Endothelial cell of hepatic sinusoid (primary cell): Measurements from ENCODE around the gene PCCA.
"Not testable (repeated sequence)": the region's sequence is repeated elsewhere in the genome, so short reads cannot be mapped to it uniquely, and the experiment has no call there.

ENCODE experiments used
- in situ Hi-C: cut with HindIII; loops from 2 replicates; pipeline ENCODE4 v1.10.0; 2017; ENCODE audit warnings: low sequenced_read_pairs

Gene PCCA

DNA sequence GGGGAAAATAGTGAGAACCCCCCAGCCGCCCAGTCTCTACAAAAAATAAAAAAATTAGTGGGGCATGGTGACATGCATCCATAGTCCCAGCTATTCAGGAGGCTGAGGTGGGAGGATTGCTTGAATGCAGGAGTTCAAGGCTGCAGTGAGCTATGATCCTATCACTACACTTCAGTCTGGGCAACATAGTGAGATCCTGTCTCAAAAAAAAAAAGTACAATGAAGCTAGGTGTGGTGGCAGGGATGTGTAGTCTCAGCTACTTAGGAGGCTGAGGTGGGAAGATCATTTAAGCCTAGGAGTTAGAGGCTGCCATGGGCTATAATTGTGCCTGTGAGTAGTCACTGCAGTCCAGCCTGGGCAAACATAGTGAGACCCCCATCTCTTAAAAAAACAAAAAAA, 8.9 kb downstream of the PCCA start:
- in situ Hi-C loops = no loop called here

DNA sequence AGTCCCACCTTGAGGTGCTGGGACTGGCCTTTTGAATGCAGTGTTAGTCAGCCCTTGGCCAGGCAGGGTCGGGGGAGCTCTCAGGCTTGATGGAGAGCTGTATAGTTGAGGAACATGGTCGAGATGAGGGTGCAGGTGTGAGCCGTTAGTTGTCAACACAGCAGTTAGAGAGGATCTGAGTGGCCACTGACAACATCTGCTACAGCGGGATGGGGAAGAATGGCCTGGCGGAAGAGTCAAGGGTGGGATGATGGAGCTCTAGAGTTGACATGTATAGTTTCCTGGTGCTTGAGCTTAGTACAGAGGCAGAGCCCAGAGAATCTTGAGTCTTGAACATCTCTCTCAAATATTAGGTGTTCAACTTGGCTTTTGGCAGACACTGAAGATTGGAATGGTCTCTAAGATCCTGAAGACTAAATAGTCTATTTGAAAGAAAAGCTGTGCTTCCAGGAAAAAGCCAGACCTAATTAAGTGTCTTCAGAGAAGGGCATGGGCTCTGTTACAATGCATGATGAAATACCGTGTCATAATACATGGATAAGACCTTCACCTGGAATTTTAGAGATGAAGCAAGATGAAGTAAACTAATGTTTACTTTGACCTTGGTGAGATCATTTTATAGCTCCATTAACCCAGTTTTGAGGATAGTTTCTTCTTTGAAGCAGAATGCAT, 9.7 kb downstream of the PCCA start:
- in situ Hi-C loops = no loop called here

DNA sequence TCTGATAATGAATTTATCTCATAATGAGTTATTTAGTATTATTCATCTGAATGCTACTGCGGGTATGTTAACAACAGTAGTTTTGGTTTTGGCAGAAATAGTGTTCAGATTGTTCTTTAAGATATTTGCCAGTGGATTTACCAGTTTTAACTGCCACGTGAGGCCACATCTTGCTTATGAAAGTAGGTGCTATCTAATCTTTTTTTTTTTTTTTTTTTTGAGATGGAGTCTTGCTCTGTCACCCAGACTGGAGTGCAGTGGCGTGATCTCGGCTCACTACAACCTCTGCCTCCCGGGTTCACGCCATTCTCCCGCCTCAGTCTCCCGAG, 10.2 kb downstream of the PCCA start:
- in situ Hi-C loops = not testable (repeated sequence)

- in situ Hi-C loops = no loop called here
Observed at GRCh38 chr13:100100115-100100879, 11.4 kb downstream of the PCCA start.

DNA sequence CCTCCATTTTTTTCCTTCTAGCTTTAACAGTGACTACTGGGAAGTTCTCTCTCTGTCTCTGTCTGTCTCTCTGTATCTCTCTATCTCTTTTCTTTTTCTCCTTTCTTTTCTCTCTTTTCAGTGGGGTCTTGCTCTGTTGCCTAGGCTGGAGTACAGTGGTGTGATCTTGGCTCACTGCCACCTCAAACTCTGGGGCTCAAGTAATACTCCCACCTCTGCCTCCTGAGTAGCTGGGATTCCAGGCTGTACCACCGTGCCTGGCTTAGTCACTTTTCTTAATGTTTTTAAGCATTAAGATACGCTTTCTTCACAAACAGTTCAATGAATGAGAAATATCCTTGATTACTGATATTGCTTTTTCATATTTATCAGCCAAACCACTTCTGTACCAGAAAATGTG, 13.1 kb downstream of the PCCA start:
- in situ Hi-C loops = no loop called here

GRCh38 chr13:100106005-100106404, 17.1 kb downstream of the PCCA start:
- in situ Hi-C loops = no loop called here

GRCh38 chr13:100106705-100107104, 17.8 kb downstream of the PCCA start:
- in situ Hi-C loops = no loop called here

- in situ Hi-C loops = no loop called here
Observed at GRCh38 chr13:100108913-100109507, 20.1 kb downstream of the PCCA start.

DNA sequence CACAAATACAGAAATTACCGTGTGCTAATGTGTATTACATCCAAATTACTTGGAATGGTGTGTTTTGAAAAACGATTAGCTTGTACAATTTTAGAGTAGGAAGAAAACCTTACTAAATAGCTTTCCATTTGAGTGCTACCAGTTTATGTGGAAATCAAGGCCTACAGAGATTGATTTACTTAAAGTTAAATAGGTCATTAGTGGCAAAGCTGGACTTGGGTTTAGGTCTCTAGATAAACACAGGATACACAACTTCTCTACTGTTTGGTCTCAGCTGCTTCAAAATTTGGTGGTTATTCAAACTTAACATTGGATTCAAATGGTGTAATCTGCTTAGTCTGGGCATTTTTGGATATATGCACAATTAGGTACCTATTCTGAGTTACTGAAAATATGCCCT, 21.4 kb downstream of the PCCA start:
- in situ Hi-C loops = no loop called here

DNA sequence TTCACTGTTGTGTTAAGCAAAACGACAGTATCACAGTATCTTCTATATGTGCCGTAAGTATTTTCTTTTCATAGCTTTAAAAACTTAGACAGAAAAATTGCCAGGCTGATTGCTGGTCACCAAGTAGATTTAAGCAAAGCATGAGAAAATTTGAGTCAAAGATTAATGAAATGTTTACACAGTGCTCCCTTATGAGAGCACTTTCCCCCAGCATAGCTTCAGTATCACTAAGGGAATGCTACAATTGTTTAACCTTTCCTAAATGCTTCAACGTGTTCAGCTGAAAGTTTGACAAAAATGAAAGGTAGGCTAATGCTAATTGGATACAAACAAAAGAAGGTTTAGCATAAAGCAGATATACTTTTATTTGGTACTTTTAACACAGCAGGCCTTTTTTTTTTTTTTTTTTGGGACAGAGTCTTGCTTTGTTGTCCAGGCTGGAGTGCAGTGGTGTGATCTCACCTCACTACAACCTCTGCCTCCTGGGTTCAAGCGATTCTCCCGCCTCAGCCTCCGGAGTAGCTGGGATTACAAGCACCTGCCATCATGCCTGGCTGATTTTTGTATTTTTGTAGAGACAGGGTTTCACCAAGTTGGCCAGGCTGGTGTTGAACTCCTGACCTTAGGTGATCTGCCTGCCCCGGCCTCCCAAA, 23.4 kb downstream of the PCCA start:
- in situ Hi-C loops = no loop called here

DNA sequence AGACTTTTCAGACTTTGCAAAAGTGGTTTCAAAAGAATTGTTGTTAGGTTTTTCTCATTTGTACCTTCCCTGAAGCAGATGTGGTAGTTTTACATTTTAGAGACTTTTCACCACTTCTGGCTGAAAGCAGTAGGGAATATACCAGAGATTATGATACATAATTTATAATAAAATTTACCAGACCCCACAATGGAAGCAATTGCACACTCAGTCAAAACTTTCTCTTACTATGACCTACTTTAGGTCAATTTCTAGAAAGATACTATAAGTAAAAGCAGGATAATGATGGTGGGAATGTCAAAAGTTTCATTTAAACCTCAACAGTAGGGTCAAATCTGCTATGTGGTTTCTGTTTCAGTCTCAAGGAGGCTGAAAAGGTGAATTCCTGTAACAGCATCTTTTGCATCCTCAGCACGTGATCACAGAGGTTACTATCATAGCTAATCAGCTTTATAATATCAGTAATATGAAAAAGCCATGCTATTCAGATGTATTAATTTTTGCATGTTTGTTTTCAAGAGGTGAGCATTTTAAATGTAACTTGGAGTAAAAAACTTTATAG, 26.9 kb downstream of the PCCA start:
- in situ Hi-C loops = no loop called here

GRCh38 chr13:100124265-100124664, 35.4 kb downstream of the PCCA start:
- in situ Hi-C loops = no loop called here

GRCh38 chr13:100125946-100126345, 37.1 kb downstream of the PCCA start:
- in situ Hi-C loops = no loop called here

- in situ Hi-C loops = no loop called here
Observed at GRCh38 chr13:100128373-100128772, 39.5 kb downstream of the PCCA start.

DNA sequence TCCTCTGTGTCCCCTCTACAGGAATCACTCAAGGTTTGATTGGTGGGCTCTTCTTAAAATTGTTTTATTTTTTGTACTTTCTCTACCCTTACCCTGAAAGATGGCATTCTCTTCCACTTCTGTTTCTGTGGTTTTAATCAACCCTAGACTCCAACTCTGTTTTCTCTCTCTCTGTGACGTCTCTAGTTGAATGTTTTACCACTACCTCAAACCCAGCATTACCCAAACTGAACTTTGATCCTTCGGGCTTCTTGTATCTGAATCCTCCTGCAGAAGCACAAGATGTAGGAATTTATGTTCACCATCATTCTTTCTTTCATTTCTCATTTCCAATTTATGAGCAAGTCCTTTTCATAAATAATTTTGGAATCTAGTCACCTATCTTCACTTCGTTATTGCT, 39.9 kb downstream of the PCCA start:
- in situ Hi-C loops = no loop called here

- in situ Hi-C loops = no loop called here
Observed at GRCh38 chr13:100129605-100130004, 40.7 kb downstream of the PCCA start.

- in situ Hi-C loops = no loop called here
Observed at GRCh38 chr13:100130092-100130491, 41.2 kb downstream of the PCCA start.

DNA sequence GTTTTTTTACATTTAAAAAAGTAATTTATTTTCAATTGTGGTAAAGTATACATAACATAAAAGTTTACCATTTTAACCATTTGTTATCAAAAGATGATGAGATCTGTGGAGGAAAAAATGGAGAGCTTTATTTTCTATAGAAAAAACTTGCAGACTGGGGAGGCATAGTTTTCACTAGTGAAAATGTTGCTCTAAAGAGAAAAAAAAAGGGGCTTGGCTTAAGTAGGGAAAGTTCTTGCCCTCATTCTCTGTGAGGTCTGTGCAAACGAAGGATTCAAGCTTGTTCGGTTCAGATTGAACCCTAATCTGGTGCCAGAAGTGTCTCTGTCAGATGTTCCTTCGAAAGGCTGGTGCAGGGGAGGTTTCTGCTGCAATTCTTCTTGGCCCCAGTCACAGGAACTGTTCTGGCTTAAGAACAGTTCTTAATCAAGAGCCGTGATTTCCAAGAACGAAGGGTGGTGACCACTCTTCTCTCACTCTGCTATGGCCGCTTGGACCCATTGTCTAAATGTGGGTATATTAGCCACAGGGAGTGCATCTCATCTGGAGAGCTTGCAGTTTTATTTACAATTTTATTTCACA, 42.1 kb downstream of the PCCA start:
- in situ Hi-C loops = no loop called here

DNA sequence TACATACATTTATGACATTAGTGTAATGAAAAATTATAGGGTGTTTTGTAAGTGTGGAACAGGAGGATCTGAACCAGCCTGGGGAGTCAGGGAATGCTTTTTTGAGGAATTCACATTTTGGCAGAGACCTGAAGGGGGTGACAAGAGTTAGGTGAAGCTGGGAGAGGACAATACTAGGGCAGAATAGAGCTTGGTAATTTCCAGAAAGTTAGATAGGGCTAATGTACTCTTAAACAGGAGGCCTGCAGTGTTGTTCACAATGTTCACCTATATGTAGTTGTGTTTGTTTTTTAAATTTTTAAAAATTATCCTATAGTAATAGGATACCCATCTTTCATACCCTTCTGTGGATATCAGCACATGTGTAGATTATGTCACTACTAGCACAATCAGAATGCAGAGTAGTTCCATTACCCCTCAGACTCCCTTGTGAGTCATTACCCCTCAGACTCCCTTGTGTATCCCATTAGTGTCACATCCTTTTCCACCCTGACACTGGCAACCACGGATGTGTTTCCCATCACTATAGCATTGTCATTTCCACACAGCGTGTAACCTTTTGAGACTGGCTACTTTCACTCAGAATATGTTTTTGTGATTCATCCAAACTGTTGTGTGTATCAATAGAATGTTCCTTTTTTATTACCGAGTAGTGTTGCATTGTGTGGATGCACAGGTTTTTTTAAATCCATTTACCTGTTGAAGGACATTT, 43.1 kb downstream of the PCCA start:
- in situ Hi-C loops = no loop called here

DNA sequence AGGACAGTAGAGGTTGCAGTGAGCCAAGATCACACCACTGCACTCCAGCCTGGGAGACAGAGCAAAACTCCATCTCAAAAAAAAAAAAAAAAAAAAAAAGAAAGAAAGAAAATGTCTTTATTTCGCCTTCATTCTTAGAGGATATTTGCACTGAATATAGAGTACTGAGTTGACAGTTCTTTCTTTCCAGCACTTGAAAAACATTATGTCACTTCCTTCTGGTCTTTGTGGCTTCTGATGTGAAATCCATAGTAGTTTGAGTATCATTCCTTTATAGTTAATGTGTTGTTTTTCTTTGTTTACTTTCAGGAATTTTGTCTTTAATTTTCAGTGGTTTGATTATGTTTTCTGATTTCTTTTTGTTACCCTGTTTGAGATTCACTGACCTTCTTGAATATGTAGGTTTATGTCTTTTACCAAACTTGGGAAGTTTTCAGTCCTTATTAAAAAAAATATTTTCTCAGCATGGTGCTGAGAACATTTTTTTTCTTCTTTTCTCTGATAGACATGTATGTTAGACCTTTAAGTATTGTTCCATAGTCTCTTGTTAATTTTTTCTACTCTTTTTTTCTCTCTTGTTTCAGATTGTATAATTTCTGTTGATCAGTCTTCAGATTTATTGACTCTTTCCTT, 50.1 kb downstream of the PCCA start:
- in situ Hi-C loops = no loop called here
